ENCODE measurements around the gene SPTBN5.

DNA sequence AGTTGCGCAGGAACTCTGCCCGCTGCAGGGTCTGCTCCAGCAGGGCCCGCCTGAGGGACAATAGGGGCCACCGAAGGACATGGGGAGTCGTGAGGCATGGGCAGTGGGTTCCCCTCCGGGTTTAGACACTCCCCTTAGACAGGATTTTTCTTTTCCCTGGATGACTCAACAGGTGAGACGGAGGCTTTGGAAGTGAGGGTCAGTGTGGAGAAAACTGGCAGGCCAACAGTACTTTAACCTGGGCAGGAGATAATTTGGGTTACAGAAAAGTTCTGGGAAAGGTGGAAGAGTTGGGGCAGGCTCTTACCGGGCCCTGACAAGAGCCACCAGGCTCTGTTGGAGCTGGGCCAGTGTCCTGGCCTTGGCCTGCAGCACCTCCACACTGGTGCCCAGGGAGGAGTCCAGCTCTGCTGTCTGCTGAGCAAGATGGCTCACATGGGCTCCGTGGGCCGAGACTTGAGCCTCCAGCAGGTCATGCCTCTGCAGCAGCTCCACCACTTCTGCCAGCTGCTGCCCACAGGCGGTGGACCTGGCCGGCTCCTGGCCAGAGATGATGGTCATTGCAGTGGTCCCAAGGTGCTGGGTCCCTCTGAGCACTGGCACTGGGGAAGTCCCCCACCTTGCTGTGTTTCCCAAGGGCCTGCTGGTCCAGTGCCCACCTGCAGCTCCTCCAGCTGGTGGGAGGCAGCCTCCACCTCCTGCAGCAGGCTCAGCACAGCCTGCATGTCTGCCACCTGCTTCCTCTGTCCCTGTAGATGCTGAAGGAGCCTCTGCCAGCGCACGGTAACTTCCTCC is 11.0 kb downstream of the SPTBN5 start:
- TF ChIP-seq POLR2A (IDR thresholded peaks at IDR 0.05; ENCODE audit: low read depth, low read length): no peak
- TF ChIP-seq POLR2AphosphoS5 (IDR thresholded peaks at IDR 0.05; ENCODE audit: low read depth, low read length): no peak
